Mesothelial cell of epicardium (in vitro differentiated cells): ENCODE measurements around the gene GPR45. TPM values are rescaled to one million over a fixed set of nuclear protein-coding genes. Genes with fewer than 3 reads are reported as not detected.

Experiments
- DNase-seq, 2 experiments: peaks; one replicate each; pipeline ENCODE4 v3.0.0; 2021; ENCODE audit warnings: low spot score in 2 of 2; ENCODE audit not compliant: unreplicated experiment in 2 of 2
- H3K27ac Mint-ChIP-seq: 2 replicates; pipeline ENCODE4 v1.8.0; 2021; ENCODE audit warnings: mixed read lengths
- H3K27me3 Mint-ChIP-seq: 2 replicates; pipeline ENCODE4 v1.8.0; 2021; ENCODE audit warnings: low read depth, mixed read lengths
- H3K36me3 Mint-ChIP-seq: 2 replicates; pipeline ENCODE4 v1.8.0; 2021; ENCODE audit warnings: mixed read lengths
- H3K4me1 Mint-ChIP-seq: 2 replicates; pipeline ENCODE4 v1.8.0; 2021; ENCODE audit warnings: mixed read lengths
- H3K4me3 Mint-ChIP-seq: 2 replicates; pipeline ENCODE4 v1.8.0; 2021; ENCODE audit warnings: mild to moderate bottlenecking, moderate library complexity, mixed read lengths
- H3K9me3 Mint-ChIP-seq: 2 replicates; pipeline ENCODE4 v1.8.0; 2021; ENCODE audit warnings: mixed read lengths
- total RNA-seq: library from RNA; stranded (reverse); gene quantifications from 3 replicates; pipeline ENCODE4 v1.2.1, GENCODE V29; 2021
- TF ChIP-seq, protein P1 (sequence below): fragments of 200-600 bp; sonication (generic); IDR thresholded peaks from one replicate; pipeline ENCODE4 v1.5.0; 2021; ENCODE audit warnings: antibody characterized with exemption; ENCODE audit not compliant: unreplicated experiment

The GPR45 gene
- total RNA-seq, 1 donor from 2014 or later = not detected

- Mint-ChIP-seq H3K27me3 (peaks cover 3% of the 10 kb centered on the region), H3K36me3 (no peaks in the 10 kb centered on the region), H3K9me3 (peaks cover 6% of the 10 kb centered on the region), H3K4me1 (no peaks in the 10 kb centered on the region), H3K27ac (no peak overlapping the region), H3K4me3 (no peak overlapping the region)
- TF ChIP-seq, protein P1, sequence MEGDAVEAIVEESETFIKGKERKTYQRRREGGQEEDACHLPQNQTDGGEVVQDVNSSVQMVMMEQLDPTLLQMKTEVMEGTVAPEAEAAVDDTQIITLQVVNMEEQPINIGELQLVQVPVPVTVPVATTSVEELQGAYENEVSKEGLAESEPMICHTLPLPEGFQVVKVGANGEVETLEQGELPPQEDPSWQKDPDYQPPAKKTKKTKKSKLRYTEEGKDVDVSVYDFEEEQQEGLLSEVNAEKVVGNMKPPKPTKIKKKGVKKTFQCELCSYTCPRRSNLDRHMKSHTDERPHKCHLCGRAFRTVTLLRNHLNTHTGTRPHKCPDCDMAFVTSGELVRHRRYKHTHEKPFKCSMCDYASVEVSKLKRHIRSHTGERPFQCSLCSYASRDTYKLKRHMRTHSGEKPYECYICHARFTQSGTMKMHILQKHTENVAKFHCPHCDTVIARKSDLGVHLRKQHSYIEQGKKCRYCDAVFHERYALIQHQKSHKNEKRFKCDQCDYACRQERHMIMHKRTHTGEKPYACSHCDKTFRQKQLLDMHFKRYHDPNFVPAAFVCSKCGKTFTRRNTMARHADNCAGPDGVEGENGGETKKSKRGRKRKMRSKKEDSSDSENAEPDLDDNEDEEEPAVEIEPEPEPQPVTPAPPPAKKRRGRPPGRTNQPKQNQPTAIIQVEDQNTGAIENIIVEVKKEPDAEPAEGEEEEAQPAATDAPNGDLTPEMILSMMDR = no peak
- no peak for DNase-seq
These were observed 17.1 kb upstream of the GPR45 start for GRCh38 chr2:105224444-105224843.

- Mint-ChIP-seq H3K27me3 (peaks cover 1% of the 10 kb centered on the region), H3K4me1 (peaks cover 6% of the 10 kb centered on the region), H3K9me3 (peaks cover 6% of the 10 kb centered on the region), H3K4me3 (no peak overlapping the region), H3K27ac (no peak overlapping the region), H3K36me3 (no peaks in the 10 kb centered on the region)
- TF ChIP-seq, protein P1 = no peak
- no peak for DNase-seq
These were observed 10.3 kb upstream of the GPR45 start for GRCh38 chr2:105231232-105231619.

- H3K4me1 Mint-ChIP-seq = peaks cover 20% of the 10 kb centered on the region
- TF ChIP-seq, protein P1 = peak; percentile 80
- peak; percentile 61 to 87 for DNase-seq
- H3K4me3 Mint-ChIP-seq = no peak overlapping the region
- no peaks in the 10 kb centered on the region for H3K27me3 Mint-ChIP-seq
- H3K27ac Mint-ChIP-seq = no peak overlapping the region
- no peaks in the 10 kb centered on the region for H3K36me3 Mint-ChIP-seq
- H3K9me3 Mint-ChIP-seq = no peaks in the 10 kb centered on the region
These were observed 6.0 kb upstream of the GPR45 start for GRCh38 chr2:105235388-105236059.

DNA sequence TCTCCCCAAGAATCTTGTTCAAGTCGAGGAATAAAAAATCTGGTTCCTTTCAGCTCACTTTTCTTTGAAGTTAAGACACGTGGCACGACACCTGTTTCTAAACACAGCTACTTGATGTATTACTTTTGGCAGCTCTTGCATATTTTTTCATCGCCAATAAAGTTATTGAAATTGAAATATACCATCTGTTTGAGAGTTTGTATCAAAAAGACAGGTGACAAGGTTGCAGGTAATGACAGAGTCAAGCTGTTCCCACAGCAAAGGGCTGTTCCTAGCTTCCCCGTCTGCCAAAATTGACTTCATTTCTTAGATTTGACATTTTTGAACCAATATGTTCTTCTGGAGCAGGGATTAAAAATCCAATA is 5.5 kb upstream of the GPR45 start:
- H3K9me3 Mint-ChIP-seq = no peaks in the 10 kb centered on the region
- H3K27ac Mint-ChIP-seq = no peak overlapping the region
- H3K4me1 Mint-ChIP-seq = peaks cover 20% of the 10 kb centered on the region
- TF ChIP-seq, protein P1 = no peak
- no peaks in the 10 kb centered on the region for H3K27me3 Mint-ChIP-seq
- H3K4me3 Mint-ChIP-seq = no peak overlapping the region
- no peak for DNase-seq
- no peaks in the 10 kb centered on the region for H3K36me3 Mint-ChIP-seq

DNA sequence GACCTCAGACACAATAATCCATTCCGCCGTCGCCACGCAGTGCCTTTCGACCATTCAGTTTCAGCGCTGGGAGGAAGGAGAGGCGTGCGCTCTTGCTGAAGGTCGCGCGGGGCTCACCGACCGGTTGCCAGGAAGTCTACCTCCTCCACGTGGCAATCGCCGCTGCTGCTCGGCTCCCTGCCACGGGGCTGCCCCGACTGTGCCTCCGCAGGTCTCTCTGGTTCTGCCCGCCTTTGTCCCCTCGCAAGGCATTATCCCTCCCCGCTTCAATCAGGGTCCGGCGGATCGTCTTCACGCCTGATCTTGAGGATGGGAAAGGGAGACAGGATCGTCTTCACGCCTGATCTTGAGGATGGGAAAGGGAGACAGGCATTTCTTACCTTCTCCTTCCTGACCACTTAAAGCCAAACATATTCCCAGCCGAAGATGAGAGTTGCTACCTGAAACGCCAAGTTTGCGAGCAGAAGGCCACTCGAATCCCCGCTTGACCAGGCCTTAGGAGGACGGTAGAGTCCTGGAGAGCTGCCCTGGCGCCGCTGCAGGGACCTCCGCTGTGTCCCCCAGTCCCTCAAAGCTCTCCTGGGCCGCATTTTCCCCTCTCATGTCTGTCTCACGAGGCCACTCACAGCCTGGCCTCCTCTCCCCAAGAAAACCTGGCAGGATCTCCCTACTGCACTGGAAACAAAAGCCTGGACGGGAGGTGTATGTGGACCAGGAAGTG is 4.3 kb upstream of the GPR45 start:
- TF ChIP-seq, protein P1 = no peak
- Mint-ChIP-seq H3K36me3 (no peaks in the 10 kb centered on the region), H3K4me3 (no peak overlapping the region), H3K4me1 (peaks cover 20% of the 10 kb centered on the region), H3K9me3 (no peaks in the 10 kb centered on the region), H3K27me3 (no peaks in the 10 kb centered on the region), H3K27ac (no peak overlapping the region)
- no peak for DNase-seq
